HUES48 (cell line): ENCODE data around the gene RYR2.
"Not testable (repeated sequence)": the region's sequence is repeated elsewhere in the genome, so short reads cannot be mapped to it uniquely, and the experiment has no call there.

Experiments
- H3K27ac ChIP-seq: one replicate; pipeline ENCODE4 v1.7.0; 2013; ENCODE audit warnings: low read depth, low read length, inconsistent platforms
- H3K27me3 ChIP-seq: 2 replicates; pipeline ENCODE4 v1.6.1; 2013; ENCODE audit warnings: mild to moderate bottlenecking, low read length; ENCODE audit not compliant: control insufficient read depth, insufficient read depth
- H3K36me3 ChIP-seq: 2 replicates; pipeline ENCODE4 v1.6.1; 2013; ENCODE audit warnings: low read length; ENCODE audit not compliant: control insufficient read depth, insufficient read depth
- H3K4me1 ChIP-seq: 2 replicates; pipeline ENCODE4 v1.6.1; 2013; ENCODE audit warnings: mild to moderate bottlenecking, low read length; ENCODE audit not compliant: control insufficient read depth, insufficient read depth
- H3K4me3 ChIP-seq: 2 replicates; pipeline ENCODE4 v1.5.1; 2013; ENCODE audit warnings: mild to moderate bottlenecking, low read depth, low read length
- H3K9ac ChIP-seq: 2 replicates; pipeline ENCODE4 v1.6.1; 2013; ENCODE audit warnings: mild to moderate bottlenecking, low read depth, low read length, moderate library complexity
- H3K9me3 ChIP-seq: 2 replicates; pipeline ENCODE4 v1.6.1; 2013; ENCODE audit warnings: low read length; ENCODE audit not compliant: control insufficient read depth, insufficient read depth

Gene RYR2

DNA sequence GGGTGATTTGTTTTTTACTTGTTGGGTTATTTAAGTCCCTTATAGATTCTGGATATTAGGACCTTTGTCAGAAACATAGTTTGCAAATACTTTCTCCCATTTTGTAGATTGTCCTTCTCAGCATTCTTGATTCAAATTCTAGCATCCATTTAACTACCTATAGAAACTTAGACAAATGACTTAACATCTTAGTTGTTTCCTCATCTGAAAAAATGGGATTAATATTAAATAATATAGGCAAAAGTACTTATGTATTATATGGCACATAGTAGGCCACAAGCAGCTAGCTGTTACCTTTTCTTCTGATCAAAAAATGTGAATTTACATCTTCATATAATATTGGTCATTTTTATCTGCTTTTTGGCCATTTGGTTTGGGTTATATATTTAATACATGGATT lies 541.3 kb downstream of the RYR2 start:
- H3K9me3 ChIP-seq: no peaks in the 10 kb centered on the region
- H3K4me3 ChIP-seq: no peak overlapping the region
- no peak overlapping the region for H3K27ac ChIP-seq
- H3K27me3 ChIP-seq: no peaks in the 10 kb centered on the region
- H3K36me3 ChIP-seq: no peaks in the 10 kb centered on the region
- H3K4me1 ChIP-seq: no peaks in the 10 kb centered on the region
- no peak overlapping the region for H3K9ac ChIP-seq

GRCh38 chr1:237583756-237584155 lies 541.8 kb downstream of the RYR2 start:
- no peaks in the 10 kb centered on the region for H3K36me3 ChIP-seq
- no peaks in the 10 kb centered on the region for H3K4me1 ChIP-seq
- no peak overlapping the region for H3K9ac ChIP-seq
- H3K4me3 ChIP-seq: no peak overlapping the region
- no peak overlapping the region for H3K27ac ChIP-seq
- H3K9me3 ChIP-seq: no peaks in the 10 kb centered on the region
- H3K27me3 ChIP-seq: no peaks in the 10 kb centered on the region

- Histone ChIP-seq H3K9me3 (no peaks in the 10 kb centered on the region), H3K36me3 (no peaks in the 10 kb centered on the region), H3K4me3 (no peak overlapping the region), H3K27me3 (no peaks in the 10 kb centered on the region), H3K27ac (no peak overlapping the region), H3K9ac (no peak overlapping the region), H3K4me1 (no peaks in the 10 kb centered on the region)
Observed at GRCh38 chr1:237590386-237590785, 548.4 kb downstream of the RYR2 start.

DNA sequence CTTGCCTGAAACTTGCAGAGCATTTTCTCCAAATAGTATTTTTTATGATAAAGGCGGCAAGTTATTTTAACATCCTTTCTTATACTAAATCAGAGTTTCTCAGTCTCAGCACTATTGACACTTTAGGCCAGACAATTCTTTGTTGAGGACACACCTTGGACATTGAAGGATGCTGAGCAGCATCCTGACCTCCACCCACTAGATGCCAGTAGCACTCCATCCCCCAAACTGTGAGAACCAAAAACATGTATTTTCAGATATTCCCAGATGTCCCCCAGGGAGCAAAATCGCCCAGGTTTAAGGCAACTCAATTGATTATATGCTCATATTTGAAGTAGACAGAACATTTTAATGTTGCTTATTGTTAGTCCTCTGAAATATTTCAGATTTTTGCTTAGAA lies 549.4 kb downstream of the RYR2 start:
- H3K27ac ChIP-seq: no peak overlapping the region
- H3K36me3 ChIP-seq: no peaks in the 10 kb centered on the region
- H3K4me1 ChIP-seq: no peaks in the 10 kb centered on the region
- H3K4me3 ChIP-seq: no peak overlapping the region
- H3K9me3 ChIP-seq: no peaks in the 10 kb centered on the region
- no peaks in the 10 kb centered on the region for H3K27me3 ChIP-seq
- H3K9ac ChIP-seq: no peak overlapping the region

GRCh38 chr1:237603036-237603568 lies 561.1 kb downstream of the RYR2 start:
- not testable (repeated sequence) for H3K4me3 ChIP-seq, H3K27ac ChIP-seq, H3K9ac ChIP-seq, H3K27me3 ChIP-seq, H3K36me3 ChIP-seq, H3K9me3 ChIP-seq, H3K4me1 ChIP-seq

DNA sequence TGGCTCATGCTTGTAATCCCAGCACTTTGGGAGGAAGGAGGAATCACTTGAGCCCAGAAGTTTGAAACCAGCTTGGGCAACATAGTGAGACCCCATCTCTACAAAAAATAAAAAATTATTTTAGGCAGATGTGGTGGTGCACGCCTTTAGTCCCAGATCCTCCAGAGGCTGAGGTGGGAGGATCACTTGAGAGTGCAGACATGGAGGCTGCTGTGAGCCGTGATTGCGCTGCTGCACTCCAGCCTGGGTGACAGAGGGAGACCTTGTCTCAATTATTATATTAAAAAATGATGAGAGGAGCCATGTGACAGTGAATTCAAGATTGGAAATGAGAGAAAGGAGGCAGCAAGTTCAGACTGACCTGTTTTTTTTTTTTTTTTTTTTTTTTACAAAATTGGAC lies 566.4 kb downstream of the RYR2 start:
- Histone ChIP-seq H3K9ac (no peak overlapping the region), H3K27ac (no peak overlapping the region), H3K36me3 (no peaks in the 10 kb centered on the region), H3K4me3 (no peak overlapping the region), H3K9me3 (no peaks in the 10 kb centered on the region), H3K27me3 (no peaks in the 10 kb centered on the region), H3K4me1 (no peaks in the 10 kb centered on the region)

DNA sequence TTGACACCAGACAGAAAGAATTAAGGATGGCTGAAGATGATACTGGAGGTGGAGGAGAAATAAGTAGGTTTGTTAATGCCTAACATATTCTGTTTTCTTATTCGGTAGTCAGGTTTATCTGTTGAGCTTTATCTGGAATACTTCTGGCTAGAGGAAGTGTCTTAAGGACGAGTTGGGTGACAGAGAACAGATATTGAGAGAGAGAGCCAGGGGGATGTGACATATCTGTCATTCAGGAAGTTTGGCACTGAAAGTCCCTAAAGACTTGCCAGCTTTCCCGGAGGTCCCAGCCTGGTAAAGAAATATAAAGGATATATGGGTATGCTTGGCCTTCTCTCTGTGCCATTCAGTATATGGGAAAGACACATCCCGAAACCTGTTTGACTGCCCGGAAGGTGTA lies 568.2 kb downstream of the RYR2 start:
- no peaks in the 10 kb centered on the region for H3K9me3 ChIP-seq
- H3K36me3 ChIP-seq: peaks cover 9% of the 10 kb centered on the region; the same call in 1 of the 2 replicates

GRCh38 chr1:237613984-237614383 lies 572.0 kb downstream of the RYR2 start:
- Histone ChIP-seq H3K9ac (no peak overlapping the region), H3K4me1 (no peaks in the 10 kb centered on the region), H3K9me3 (no peaks in the 10 kb centered on the region), H3K27ac (no peak overlapping the region), H3K36me3 (peaks cover 18% of the 10 kb centered on the region), H3K27me3 (no peaks in the 10 kb centered on the region), H3K4me3 (no peak overlapping the region)

More for the DNA sequence above, 568.2 kb downstream of the RYR2 start:
- no peak overlapping the region for H3K27ac ChIP-seq
- H3K4me1 ChIP-seq: no peaks in the 10 kb centered on the region
- no peak overlapping the region for H3K9ac ChIP-seq
- H3K4me3 ChIP-seq: no peak overlapping the region
- H3K27me3 ChIP-seq: no peaks in the 10 kb centered on the region

GRCh38 chr1:237619553-237619952 lies 577.6 kb downstream of the RYR2 start:
- Histone ChIP-seq H3K9me3 (no peaks in the 10 kb centered on the region), H3K9ac (no peak overlapping the region), H3K27ac (no peak overlapping the region), H3K4me1 (no peaks in the 10 kb centered on the region), H3K27me3 (no peaks in the 10 kb centered on the region), H3K4me3 (no peak overlapping the region), H3K36me3 (peaks cover 15% of the 10 kb centered on the region)

GRCh38 chr1:237634922-237635321 lies 592.9 kb downstream of the RYR2 start:
- Histone ChIP-seq H3K36me3 (peaks cover 12% of the 10 kb centered on the region), H3K4me3 (no peak overlapping the region), H3K9me3 (no peaks in the 10 kb centered on the region), H3K27ac (no peak overlapping the region), H3K27me3 (no peaks in the 10 kb centered on the region), H3K4me1 (no peaks in the 10 kb centered on the region), H3K9ac (no peak overlapping the region)

DNA sequence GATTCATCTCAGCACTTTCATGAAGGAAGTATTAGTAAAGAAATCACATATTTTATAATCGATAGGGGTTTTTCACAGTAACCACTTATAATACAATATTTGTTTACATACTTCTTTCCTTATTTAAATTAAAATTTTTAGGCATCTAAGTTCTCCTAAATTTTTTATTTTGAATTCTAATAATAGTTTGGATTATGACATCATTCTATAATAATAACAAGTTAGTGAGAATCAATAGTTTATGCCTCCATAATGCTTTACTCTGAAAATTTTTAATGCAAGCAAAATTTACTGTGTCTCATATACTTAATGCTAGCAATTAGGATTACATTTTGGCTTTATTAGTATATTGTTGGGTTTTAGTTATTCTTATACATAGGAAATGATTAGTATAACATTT lies 596.6 kb downstream of the RYR2 start:
- Histone ChIP-seq H3K9ac (no peak overlapping the region), H3K27me3 (no peaks in the 10 kb centered on the region)

More for the DNA sequence above, 596.6 kb downstream of the RYR2 start:
- peaks cover 18% of the 10 kb centered on the region for H3K36me3 ChIP-seq
- no peak overlapping the region for H3K4me3 ChIP-seq
- H3K4me1 ChIP-seq: no peaks in the 10 kb centered on the region
- no peaks in the 10 kb centered on the region for H3K9me3 ChIP-seq
- H3K27ac ChIP-seq: no peak overlapping the region
